Measurements from ENCODE around the gene RER1.

The RER1 gene, protein sequence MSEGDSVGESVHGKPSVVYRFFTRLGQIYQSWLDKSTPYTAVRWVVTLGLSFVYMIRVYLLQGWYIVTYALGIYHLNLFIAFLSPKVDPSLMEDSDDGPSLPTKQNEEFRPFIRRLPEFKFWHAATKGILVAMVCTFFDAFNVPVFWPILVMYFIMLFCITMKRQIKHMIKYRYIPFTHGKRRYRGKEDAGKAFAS

DNA sequence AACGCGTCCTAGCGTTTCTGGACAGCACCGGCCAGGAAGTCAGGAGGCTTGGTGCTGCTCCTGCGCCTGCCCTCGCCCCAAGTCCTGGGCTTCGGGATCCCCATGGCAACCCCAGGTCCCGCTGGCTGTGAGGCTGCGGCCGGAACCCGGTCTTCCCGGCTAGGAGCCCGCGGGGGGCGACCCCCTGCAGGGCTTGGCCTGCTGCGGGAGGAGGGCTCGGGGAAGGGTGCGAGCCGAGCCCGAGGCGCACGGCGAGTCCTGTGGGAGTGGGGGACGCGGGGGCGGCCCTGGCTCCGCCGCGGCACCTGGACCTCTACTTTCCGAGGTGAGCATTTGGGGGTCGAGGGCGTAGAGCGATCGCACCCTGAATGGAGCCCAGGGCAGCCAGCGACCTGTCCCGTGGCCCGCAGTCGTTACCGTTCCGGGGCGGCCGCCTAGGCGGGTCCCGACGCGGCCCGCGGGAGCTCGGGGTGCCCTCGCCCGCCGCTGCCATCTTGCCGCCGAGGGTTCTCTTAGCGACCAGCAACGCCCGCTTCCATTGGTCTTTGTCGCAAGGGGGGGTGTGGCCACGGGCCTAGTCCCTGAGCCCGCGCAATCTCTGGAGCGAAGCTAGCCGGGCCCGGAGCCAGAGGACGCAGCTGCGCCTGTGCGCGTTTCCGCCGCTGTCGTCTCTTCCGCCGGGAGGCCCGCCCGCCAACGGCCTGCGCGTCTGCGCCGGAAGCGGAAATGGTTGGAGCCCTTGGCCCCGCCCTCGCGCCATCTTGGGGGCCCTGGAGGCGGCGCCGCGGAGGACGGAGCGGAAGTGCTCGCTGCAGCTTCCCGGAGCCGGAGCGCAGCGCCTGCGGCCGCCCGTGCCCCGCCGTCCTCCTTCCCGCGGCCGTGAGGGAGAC is at the start of gene RER1, which contains the start of gene MORN1:
RER1 (plus strand) TSS at position 801 of the 890 bp plus-strand sequence. CDS start 3,950 bp downstream, outside the sequence.
MORN1 (minus strand) TSS at position 514 of the 890 bp plus-strand sequence; CDS start at position 493, 21 bp downstream.
- peak; percentile 90 for DNase-seq

DNA sequence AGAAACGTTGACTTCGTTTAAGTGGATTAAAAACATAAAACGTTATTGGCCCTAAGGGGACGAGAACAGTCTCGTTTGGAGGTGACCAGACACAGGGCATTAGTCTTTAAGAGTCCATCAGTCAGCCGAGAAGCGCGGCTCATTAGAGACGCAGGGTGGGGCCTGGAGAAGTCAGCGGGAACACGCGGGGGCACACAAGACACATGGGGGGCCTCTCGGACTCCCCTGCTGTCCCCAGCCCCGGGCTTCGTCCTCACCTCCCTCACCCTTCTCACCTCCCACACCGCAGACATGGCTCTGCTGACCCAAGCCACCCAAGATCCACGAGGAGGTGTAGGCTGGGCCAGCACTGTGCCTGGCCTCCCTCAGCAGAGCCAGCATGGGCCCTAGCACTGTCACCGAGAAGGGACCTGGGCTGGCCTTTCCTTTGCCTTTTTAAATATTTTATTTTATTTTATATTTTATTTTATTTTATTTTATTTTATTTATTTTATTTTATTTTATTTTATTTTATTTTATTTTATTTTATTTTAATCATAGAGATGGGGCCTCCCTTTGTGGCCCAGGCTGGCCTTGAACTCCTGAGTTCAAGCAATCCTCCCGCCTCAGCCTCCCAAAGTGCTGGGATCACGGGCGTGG is 49.1 kb upstream of the RER1 start:
- DNase-seq: no peak

DNA sequence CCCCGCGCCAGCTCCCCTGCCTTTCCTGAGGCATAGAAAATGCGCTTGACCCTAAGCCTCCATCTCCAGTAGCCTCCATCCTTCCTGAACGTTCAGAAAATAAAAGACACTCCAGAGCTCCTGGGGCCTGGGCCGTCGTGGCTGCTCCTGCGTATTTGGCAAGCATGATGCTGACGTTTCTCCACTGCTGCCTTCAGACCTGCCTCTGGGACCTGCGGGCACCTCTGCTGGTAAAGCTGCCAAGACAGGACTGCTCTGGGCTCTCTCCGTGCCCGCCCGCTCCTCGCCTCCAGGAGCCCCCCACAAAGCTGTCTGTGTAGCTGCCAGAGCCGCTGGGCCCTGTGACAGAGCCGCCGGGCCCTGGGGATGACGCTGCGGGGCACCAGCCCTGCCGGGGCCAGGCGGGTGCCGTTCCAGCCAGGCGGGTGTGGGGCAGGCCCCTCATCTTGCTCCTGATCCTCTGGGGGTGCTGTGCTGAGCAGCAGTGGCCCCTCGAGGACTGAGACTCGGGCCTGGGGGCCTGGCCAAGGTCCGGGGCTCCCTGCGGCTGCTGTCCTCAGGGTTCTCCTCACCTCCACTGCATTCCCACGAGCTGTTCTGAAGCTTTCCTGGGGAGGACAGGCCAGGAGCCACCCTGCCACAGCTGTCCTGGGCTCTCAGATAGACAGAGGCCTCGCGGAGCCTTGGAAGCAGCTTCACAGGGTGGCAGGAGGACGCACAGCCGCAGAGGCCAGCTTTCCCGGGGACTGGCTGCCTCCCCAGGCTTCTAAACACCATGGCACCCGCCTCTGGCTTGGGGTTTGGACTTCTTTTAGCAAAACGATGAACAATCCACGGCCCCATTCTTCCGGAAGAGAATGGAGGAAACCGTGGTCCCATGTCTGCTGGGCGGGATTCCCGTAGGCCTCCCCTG is 48.4 kb upstream of the RER1 start:
- DNase-seq: no peak

DNA sequence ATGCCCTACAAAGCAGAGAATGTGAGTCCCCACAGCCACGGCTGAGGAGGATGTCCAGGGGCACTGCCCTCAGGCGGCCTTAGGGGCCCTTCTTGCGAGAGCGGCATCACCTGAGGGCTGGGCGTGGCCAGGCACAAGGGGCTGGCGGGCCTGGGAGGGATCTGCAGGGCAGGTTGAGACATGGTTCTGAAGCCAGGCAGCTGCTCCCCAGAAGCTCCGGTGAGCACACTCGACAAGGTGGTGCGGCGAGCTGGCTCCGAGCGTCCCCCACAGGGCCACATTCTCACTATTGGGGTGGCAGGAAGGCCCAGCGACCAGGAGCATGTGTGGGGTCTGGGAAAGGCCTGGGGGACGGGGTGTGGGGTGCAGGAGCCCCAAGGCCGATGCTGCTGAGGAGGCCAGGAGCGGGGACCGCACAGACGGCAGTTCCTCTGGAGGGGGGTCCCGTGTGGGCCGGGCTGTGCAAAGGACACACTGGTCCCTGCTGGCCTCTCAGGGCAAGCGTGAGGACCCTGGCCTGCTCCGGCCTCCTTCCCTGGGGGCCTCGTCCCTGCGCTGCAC is 47.4 kb upstream of the RER1 start:
- DNase-seq: peak; percentile 3

DNA sequence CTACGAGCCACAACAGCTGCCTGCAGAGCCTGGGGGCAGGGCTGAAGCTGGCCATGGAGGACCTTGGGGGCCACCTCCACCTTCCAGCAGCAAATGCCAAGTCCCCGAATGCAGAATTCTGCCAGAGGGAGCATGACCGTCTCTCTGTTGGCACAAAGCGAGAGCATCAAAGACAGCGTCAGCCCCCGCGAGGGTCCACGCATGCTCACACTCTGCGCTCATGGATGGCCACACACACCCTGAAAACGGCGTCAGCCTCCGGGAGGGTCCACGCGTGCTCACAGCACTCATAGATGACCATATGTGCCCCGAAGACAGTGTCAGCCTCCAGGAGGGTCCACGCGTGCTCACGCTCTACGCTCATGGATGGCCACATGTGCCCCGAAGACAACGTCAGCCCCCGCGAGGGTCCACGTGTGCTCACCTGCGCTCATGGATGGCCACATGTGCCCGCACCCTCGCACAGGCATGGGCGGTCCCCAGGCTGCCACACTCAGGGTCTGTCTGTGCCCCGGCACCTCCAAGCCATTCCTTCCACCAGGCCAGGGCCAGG is 46.8 kb upstream of the RER1 start:
- no peak for DNase-seq

DNA sequence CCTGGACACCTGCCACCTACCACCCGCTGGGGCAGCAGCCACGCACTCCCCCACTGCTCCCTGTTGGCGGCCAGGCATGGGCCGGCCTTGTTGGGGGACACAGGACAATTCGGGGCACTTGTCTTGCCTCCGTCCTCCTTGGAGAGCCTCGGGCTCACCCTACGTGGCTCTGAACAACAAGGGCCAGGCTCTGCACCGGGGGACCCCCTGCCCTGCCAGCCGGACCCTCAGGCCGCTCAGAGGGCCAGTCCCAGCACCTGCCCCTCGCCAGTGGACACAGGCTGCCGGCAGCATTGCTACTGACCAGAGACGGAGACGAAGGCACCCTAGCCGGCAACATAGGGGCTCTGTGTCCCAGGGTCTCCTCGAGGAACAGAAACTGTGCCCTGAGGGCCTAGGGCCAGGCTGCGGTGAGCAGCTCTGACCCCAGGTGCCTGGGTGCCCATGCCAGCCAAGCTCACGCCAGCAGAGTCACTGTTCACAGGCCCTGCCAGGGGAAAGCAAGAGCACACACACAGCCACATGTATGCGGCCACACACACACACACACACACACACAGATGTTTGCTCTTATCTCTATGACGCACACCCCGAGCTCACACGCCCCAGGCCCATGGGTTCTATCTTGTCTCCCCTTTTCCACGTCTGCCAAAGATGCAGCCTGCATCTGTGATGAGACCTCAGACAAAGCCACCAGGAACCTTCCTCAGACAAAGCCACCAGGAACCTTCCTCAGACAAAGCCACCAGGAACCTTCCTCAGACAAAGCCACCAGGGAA is 46.2 kb upstream of the RER1 start:
- DNase-seq: no peak

DNA sequence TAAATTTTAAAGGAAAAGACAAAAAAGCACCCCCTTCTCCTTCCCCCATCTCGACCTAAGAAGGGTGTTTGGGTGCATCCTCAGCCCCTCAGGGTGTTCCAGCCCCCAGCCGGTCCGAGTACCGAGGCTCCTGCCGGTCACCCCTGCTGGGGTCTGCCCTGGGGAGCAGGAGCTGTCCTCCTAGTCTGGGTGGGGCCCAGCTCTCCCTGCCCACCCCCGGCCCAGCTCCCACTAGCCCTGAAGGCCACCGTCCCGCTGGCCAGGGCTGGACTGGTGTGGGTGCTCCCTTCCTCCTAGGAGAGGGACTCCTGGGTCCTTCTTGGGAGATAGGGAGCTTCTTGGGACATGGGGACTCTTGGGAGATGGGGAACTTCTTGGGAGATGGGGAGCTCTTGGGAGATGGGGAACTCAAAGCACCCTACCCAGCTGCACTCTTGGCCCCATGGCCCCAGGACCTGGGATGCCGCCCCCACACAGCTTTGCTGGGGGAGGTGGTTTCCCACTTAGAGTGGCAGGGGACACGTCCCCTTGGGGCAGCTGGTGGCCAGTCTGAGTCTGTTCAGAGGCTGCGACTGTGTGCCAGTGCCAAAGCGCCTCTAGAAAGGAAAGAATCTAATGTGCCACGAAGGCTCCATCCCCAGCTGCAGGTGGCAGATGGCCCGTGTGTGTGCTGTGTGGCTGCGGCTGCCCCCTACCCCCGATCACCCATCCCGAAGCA is 44.8 kb upstream of the RER1 start:
- no peak for DNase-seq

DNA sequence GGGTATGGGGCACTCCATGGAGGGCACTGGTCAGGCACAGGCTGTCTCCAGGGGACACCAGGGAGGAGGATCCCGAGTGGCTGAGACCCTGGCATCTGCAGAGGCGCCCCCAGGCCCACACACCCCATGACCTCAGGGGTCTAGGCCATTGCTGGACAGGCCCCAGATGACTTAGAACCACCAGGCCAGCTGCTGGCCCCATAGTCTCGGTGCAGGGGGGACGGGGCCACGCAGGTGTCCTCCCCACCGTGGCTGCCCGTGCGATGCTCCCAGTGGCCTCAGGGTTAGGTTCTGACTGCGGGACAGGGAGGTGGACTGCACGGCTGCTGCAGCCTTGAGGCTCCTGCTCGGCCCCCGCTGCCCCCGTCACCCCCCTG is 44.2 kb upstream of the RER1 start:
- DNase-seq: no peak

DNA sequence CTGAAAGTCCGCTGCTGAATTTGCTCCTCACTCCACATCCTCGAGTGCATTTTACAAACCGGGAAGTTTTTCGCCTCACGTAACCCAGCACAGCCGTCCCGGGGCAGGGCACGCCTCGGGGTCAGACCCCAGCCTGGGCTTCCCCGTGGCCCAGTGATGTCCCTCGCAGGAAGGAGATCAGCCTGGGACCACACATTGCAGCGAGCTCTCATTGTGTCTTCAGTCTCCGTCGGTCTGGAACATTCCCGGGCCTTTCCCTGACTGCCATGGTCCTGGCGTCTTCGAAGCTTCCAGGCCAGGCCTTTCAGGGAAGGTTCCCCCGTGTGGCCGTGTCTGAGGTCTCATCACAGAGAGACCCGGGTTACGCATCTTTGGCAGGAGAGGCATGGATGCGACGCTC is 43.7 kb upstream of the RER1 start:
- DNase-seq: no peak

DNA sequence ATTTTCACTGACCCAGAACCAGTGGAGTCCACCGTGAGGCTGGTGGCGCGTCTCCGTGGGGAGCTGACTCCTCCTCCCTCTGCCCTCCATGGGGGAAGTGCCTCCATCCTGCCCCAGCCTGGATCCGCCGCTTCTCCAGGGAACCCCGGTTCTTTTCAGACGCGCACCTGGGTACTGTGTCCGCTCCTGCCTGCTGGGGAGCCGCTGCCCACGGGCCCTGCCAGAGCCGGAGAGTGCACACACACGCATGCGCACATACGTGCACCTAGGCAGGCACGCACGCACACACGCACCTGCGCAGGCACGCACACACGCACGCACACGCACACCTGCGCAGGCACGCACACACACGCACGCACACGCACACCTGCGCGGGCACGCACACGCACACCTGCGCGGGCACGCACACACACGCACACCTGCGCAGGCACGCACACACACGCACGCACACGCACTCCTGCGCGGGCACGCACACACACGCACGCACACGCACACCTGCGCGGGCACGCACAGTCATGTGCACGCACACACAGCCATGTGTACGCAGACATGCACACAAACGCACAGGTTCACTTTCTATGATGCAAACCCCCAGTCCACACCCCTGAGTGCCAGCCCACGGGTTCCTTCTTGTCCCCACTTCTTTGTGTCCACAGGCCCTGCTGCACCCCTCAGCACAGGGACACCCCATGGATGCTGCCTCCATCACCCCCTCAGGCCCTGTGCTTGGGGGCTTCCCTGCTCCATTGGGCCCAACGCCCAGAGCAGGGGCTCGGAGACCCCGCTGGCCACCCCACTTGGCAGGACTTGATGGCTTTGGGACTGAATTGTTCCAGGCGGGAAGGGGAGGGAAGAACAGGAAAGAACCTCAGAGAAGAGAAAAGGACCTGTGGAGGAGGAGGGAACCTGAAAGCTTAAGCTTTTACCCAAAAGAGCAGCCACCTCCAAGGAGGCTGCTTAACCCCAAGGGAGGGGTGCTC is 43.0 kb upstream of the RER1 start:
- DNase-seq: no peak

DNA sequence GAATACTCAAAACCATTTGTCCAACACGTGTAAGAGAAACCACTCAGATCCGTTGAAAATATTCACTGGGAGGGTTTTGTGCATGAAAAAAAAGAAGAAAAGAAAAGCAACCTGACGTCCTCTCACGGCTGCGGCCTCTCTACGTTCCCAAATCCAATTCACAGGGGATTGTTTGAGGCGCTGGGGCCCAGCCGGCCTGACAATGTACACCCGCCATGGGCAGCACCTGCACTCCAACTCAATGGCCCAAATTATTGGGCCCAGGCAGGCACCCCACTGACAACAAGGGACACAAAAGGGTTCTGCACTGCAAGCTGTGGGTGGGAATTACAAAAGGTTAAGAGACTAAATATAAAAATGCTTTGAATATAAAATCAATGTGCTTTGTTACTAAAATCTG is 41.8 kb upstream of the RER1 start:
- no peak for DNase-seq

DNA sequence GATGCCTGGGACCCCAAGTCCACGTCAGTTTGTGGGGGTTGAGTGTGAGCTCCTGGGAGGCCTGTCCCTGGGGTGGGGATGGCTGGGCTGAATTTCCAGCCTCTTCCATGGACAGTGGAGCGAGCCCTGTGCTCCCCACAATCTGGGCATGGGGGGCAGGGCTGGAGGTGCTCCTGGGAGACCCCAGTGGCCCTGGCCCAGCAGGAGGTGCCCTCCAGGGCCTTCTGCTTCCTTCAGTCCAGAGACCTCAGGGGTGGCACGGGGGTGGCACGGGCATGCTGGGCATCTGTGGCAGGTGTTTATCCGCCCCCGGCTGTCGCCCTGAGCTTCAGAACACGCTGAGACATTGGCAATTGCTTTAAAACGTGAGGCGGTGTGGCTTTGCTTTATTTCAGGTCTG is 41.1 kb upstream of the RER1 start:
- no peak for DNase-seq

DNA sequence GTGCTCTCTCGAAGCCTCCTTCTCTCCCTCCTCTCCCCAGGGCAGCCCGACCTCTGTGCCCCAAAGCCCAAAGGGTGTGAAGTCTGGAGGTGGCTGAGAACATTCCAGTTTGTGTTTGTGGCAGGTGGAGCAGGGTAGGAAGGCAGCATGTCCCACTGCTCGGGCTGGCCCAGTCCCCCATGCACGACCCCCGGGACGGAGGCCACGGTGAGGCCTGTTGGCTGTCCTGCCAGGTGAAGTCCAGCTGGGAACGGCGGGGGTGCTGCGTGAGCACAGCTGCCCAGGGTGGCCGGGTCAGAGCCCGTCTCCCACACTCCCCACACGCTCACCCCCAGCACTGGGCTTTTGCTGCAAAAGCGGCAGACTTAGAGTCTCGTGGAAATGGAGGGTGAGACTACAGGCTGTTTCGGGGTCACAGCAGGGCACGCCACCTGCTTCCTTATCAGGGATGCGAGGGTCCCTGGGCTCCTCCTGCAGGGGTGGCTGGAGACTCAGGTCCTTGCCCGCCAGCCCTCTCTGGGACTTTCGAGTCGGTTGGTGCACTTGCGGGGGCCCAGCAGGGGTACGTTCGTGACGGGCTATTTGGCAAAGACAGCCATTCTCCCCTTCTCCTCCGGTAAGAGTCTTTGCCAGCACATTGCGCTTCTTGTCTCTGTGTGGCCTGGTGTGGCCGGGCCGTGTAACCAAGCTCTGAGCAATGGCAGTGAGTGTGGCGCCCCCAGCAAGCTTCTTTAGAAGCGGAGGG is 40.6 kb upstream of the RER1 start:
- DNase-seq: no peak

DNA sequence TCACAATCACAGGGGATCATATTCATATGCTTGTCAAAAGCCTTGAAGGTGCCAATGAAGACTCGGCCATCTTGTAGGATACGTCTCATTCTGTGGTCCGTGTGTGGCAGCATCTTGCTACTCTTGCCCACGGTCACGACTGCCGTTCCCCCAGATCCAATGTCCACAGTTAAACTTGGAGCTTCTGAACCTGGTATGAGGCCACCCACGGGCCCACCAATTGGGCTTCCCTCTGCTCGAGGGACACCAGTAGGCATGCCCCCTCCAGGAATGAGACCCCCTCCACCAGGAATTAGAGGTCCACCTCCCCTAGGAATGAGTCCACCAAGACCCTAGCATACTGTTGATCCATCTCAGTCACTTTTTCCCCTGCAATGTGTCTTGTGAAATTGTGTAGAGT is 39.9 kb upstream of the RER1 start:
- no peak for DNase-seq

DNA sequence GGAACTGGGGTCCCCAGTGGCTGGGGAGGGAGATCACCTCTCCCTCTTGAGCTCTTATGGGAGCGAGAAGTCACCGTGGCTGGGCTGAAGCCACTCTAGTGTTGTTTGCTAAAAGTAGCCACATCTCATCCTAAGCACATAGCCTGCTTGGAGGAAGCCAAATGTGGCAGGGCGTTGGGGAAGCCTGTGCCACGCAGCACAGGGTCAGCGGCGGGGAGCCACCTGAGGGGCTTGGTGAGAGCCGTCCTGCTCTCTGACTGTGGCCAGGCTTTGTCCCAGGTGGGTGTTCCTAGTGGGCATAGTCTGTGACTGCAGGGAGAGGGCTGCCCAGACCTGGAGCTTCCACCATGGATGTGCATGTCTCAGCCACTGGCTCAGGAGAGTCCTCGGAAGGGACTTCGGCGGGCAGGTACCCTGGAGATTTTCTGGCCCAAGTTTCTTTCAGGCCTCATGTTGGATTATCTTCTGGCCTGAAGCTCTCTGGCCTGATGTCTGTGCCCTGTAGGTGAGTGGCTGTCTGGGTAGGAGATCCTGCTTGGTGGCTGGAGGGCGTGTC is 39.2 kb upstream of the RER1 start:
- no peak for DNase-seq

DNA sequence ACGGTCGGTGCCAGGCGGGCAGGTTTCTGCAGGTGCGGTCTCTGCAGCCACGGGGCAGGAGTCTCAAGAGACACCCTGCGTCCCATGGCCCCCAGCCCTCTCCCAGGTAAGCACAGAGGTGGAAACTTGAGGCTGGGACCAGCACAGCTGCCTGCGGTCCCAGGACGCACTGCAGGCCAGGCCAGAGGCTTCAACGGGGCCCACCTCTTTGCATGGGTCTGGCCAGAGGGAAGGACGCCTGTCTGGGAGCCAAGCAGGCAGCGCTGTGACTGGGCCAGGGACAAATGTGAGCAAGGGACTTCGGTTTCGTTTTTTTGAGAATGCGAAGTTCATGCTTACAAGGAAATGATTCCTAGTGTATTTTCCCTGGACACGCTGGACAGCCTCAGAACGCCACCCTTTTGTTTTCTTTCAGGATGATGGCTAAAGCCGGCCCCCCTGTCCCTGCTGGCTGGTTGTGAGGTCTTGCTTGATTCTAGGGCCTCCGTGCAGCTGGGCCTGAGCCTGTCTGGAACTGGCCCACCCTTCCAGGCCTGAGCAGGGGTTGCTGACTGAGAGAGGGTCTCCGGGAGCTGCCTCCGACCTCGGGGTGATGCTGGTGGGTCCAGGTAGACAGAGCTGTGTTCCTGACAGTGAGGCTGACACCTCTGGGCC is 38.6 kb upstream of the RER1 start:
- DNase-seq: no peak

DNA sequence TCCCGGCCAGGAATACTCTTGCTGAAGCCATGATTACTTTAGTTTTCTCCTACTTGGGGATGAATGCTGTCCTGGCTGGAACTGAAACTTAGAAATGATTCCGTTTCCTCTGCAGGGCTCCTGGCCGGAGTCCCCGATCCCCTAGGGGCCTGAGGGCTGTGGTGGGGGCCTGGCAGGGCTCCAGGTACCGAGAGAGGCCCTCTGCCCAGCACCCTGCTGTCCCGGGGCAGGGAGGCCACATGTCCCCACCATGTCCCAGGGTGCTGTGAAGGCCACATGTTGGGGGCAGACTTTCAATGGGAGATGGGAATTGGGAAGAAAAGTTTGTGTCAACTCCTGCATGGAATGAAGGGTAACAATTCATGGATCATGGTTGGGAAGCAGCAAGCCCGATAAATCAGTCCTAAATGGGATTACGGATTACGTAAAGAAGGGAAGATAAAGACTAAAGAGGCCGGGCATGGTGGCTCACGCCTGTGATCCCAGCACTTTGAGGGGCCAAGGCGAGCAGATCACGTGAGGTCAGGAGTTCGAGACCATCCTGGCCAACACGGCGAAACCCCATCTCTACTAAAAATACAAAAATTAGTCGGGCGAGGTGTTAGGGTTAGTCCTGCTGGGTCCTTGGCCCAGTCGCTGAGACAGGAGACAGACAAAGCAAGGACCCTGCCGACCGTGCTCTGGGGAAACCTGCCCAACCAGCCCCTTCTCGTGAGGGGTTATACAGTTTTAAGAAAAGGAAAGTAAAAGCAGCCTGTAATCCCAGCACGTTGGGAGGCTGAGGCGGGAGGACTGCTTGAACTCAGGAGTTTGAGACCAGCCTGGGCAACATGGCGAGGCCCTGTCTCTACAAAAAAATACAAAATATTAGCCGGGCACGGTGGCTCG is 37.8 kb upstream of the RER1 start:
- no peak for DNase-seq
